ENCODE data around the gene WDR81. TPM values are rescaled to one million over a fixed set of nuclear protein-coding genes. Genes with fewer than 3 reads are reported as not detected.

The WDR81 gene
- total RNA-seq, 1 donor from 2014 or later = 70.4 TPM

- H3K27ac ChIP-seq = no peak within 1 kb of the TSS
- DNase-seq (ENCODE audit: low spot score in 2 of 2) = no peak
- no peaks in the 10 kb centered on the region for H3K9me3 ChIP-seq
- H3K4me1 ChIP-seq = no peaks in the 10 kb centered on the region
- H3K4me3 ChIP-seq = no peak within 1 kb of the TSS
- H3K27me3 ChIP-seq = no peaks in the 10 kb centered on the region
- peaks cover 5 to 8% of the 10 kb centered on the region in 2 donors for H3K36me3 ChIP-seq
- intact Hi-C loops (cut with DNase I) = no loop called here
- TF ChIP-seq, protein P1, sequence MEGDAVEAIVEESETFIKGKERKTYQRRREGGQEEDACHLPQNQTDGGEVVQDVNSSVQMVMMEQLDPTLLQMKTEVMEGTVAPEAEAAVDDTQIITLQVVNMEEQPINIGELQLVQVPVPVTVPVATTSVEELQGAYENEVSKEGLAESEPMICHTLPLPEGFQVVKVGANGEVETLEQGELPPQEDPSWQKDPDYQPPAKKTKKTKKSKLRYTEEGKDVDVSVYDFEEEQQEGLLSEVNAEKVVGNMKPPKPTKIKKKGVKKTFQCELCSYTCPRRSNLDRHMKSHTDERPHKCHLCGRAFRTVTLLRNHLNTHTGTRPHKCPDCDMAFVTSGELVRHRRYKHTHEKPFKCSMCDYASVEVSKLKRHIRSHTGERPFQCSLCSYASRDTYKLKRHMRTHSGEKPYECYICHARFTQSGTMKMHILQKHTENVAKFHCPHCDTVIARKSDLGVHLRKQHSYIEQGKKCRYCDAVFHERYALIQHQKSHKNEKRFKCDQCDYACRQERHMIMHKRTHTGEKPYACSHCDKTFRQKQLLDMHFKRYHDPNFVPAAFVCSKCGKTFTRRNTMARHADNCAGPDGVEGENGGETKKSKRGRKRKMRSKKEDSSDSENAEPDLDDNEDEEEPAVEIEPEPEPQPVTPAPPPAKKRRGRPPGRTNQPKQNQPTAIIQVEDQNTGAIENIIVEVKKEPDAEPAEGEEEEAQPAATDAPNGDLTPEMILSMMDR (IDR thresholded peaks at IDR 0.05) = no peak
Observed at GRCh38 chr17:1742371-1743087, 18.0 kb downstream of the WDR81 start, which contains the start of gene SERPINF2. Gene SERPINF2, plus strand, starts transcription at chr17:1742871. Its CDS starts 2,125 bp downstream, at chr17:1744996.

- no peak overlapping the region for H3K27ac ChIP-seq
- no peaks in the 10 kb centered on the region for H3K27me3 ChIP-seq
- H3K4me3 ChIP-seq = no peak overlapping the region
- TF ChIP-seq, protein P1 (IDR thresholded peaks at IDR 0.05) = no peak
- peaks cover under 1 to 3% of the 10 kb centered on the region in 2 donors for H3K36me3 ChIP-seq
- intact Hi-C loops (cut with DNase I) = no loop called here
- H3K9me3 ChIP-seq = no peaks in the 10 kb centered on the region
- no peaks in the 10 kb centered on the region for H3K4me1 ChIP-seq
- no peak for DNase-seq (ENCODE audit: low spot score in 2 of 2)
Observed at GRCh38 chr17:1743088-1743439, 18.6 kb downstream of the WDR81 start.

DNA sequence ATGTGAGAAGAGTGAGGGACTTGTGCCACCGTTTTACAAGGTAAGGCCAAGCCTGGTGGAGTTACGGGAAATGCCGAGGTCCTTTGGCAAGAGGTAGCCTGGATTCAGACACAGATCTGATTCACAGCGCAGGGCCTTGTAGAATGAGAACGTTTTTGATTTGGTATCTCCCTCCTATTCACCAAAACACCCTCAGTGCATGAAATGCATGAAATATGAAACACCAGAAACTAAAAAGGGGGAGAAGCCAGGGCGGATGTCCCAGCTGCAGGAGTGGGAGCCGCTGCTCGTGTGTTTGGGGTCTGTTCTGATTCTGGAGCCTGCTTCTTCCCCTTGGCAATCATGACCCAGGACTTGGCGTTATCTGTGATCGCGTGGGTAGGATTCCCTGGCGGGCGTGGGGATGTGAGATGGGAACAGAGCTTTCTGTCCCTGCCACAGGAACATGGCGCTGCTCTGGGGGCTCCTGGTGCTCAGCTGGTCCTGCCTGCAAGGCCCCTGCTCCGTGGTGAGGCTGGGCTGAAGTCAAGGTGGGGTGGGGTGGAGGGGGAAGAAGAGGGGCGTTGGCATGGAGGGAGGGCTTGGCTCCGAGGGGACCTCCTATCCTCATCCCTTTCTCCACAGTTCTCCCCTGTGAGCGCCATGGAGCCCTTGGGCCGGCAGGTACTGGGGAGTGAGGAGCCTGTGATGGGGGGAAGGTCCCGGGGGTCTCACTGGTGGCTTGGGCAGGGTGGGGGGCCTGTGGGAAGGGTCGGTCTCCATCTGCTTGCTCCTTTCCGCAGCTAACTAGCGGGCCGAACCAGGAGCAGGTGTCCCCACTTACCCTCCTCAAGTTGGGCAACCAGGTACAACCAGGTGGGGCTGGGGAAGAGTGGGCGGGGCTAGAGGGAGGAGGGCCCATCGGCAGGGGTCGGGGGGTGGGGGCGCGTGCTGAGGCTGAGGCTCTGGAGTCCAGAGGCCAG is 20.3 kb downstream of the WDR81 start:
- Histone ChIP-seq H3K9me3 (no peaks in the 10 kb centered on the region), H3K27ac (peak overlapping the region in 1 of 2 donors; percentile 25), H3K4me3 (no peak overlapping the region), H3K4me1 (no peaks in the 10 kb centered on the region), H3K27me3 (no peaks in the 10 kb centered on the region), H3K36me3 (no peaks in the 10 kb centered on the region)
- TF ChIP-seq, protein P1 (IDR thresholded peaks at IDR 0.05) = no peak
- intact Hi-C loops (cut with DNase I) = no loop called here
- no peak for DNase-seq (ENCODE audit: low spot score in 2 of 2)

GRCh38 chr17:1745513-1746020 is 21.1 kb downstream of the WDR81 start:
- TF ChIP-seq, protein P1 (IDR thresholded peaks at IDR 0.05) = no peak
- no peak overlapping the region for H3K27ac ChIP-seq
- H3K36me3 ChIP-seq = no peaks in the 10 kb centered on the region
- no peak overlapping the region for H3K4me3 ChIP-seq
- intact Hi-C loops (cut with DNase I) = no loop called here
- no peaks in the 10 kb centered on the region for H3K4me1 ChIP-seq
- no peak for DNase-seq (ENCODE audit: low spot score in 2 of 2)
- no peaks in the 10 kb centered on the region for H3K9me3 ChIP-seq
- no peaks in the 10 kb centered on the region for H3K27me3 ChIP-seq

DNA sequence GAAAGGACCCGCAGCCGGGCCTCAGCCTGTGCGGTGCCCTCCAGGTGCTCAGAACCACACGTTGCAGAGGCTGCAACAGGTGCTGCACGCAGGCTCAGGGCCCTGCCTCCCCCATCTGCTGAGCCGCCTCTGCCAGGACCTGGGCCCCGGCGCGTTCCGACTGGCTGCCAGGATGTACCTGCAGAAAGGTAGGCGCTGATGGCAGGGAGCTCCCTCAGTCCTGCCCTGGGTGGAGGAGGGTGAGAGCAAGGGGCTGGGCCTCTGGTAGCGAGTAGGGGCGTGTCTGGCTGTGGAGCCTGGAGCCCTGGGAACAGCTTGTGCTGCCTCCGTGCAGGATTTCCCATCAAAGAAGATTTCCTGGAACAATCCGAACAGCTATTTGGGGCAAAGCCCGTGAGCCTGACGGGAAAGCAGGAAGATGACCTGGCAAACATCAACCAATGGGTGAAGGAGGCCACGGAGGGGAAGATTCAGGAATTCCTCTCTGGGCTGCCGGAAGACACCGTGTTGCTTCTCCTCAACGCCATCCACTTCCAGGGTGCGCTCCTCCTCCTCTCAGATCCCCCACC is 22.6 kb downstream of the WDR81 start:
- Histone ChIP-seq H3K36me3 (no peaks in the 10 kb centered on the region), H3K27me3 (no peaks in the 10 kb centered on the region), H3K27ac (peak overlapping the region in 1 of 2 donors; percentile 59), H3K4me1 (no peaks in the 10 kb centered on the region), H3K4me3 (no peak overlapping the region), H3K9me3 (no peaks in the 10 kb centered on the region)
- DNase-seq (ENCODE audit: low spot score in 2 of 2) = no peak
- intact Hi-C loops (cut with DNase I) = no loop called here
- TF ChIP-seq, protein P1 (IDR thresholded peaks at IDR 0.05) = no peak
